Stimulated activated CD8-positive, alpha-beta memory T cell treated with anti-CD3 and anti-CD28 coated beads, Interleukin-7, amount 100 ng/mL, for 1 hour (primary cell): Measurements from ENCODE around the gene STX17.
"Not testable (repeated sequence)": the region's sequence is repeated elsewhere in the genome, so short reads cannot be mapped to it uniquely, and the experiment has no call there.

Experiments used
- DNase-seq, 2 donors: peaks; one replicate each; pipeline ENCODE4 v3.0.0-alpha.2; 2020; ENCODE audit warnings: low read depth in 2 of 2

Gene STX17

GRCh38 chr9:99970481-99970880 lies 64.0 kb downstream of the STX17 start:
- no peak for DNase-seq

GRCh38 chr9:99971410-99971809 lies 65.0 kb downstream of the STX17 start:
- no peak for DNase-seq

- DNase-seq, result no peak
Measured at GRCh38 chr9:99973455-99973854, 67.0 kb downstream of the STX17 start.

GRCh38 chr9:99977033-99977792 lies 70.8 kb downstream of the STX17 start:
- no peak for DNase-seq

- no peak for DNase-seq
Measured at GRCh38 chr9:99978221-99978620, 71.8 kb downstream of the STX17 start.

- DNase-seq, result no peak
Measured at GRCh38 chr9:99980598-99980997, 74.1 kb downstream of the STX17 start.

- DNase-seq, result no peak
Measured at GRCh38 chr9:99986642-99987041, 80.2 kb downstream of the STX17 start.

- DNase-seq, result not testable (repeated sequence)
Measured at GRCh38 chr9:99990508-99990907, 84.1 kb downstream of the STX17 start.

GRCh38 chr9:99998266-99998665 lies 91.8 kb downstream of the STX17 start:
- no peak for DNase-seq

- DNase-seq, result no peak
Measured at GRCh38 chr9:99998866-99999265, 92.4 kb downstream of the STX17 start.

GRCh38 chr9:99999797-100000196 lies 93.3 kb downstream of the STX17 start:
- no peak for DNase-seq

- DNase-seq, result no peak
Measured at GRCh38 chr9:100011062-100011681, 104.7 kb downstream of the STX17 start.

GRCh38 chr9:100012279-100012678 lies 105.8 kb downstream of the STX17 start:
- no peak for DNase-seq

- DNase-seq, result no peak
Measured at GRCh38 chr9:100013573-100013972, 107.1 kb downstream of the STX17 start.

- DNase-seq, result no peak
Measured at GRCh38 chr9:100014846-100015245, 108.4 kb downstream of the STX17 start.

- DNase-seq, result no peak
Measured at GRCh38 chr9:100019541-100019940, 113.1 kb downstream of the STX17 start.
